Spleen (tissue), 11 donors: ENCODE data around the gene UBASH3A. TPM values are rescaled to one million over a fixed set of nuclear protein-coding genes. Genes with fewer than 3 reads are reported as not detected.
A peak's percentile ranks its signal among the peaks of the same experiment; 100 is the strongest.

ENCODE experiments used
- DNase-seq: peaks from one replicate; pipeline ENCODE4 v3.0.0-alpha.2; 2020
- H3K27ac ChIP-seq, 8 donors: fragments of 200-600 bp; sonication (generic) in 7 of 8; 1 replicate in 4 of 8; 2 replicates in 4 of 8; pipeline versions ENCODE4 v1.5.0 to v1.8.0; 2016 to 2021; ENCODE audit warnings: inconsistent platforms in 4 of 8, mild to moderate bottlenecking in 4 of 8, moderate library complexity in 1 of 8
- H3K27me3 ChIP-seq, 7 donors: fragments of 200-600 bp; sonication (generic) in 6 of 7; replicated peaks in 1 of 7; 1 replicate in 4 of 7; 2 replicates in 3 of 7; pipeline versions ENCODE4 v1.5.0 to v1.8.0; 2016 to 2021; ENCODE audit warnings: inconsistent platforms in 3 of 7, mild to moderate bottlenecking in 1 of 7
- H3K36me3 ChIP-seq, 6 donors: fragments of 200-600 bp; sonication (generic) in 5 of 6; 1 replicate in 4 of 6; 2 replicates in 2 of 6; pipeline versions ENCODE4 v1.5.0 to v1.8.0; 2016 to 2021; ENCODE audit warnings: inconsistent platforms in 2 of 6
- H3K4me1 ChIP-seq, 6 donors: fragments of 200-600 bp; sonication (generic) in 5 of 6; 1 replicate in 3 of 6; 2 replicates in 3 of 6; pipeline versions ENCODE4 v1.5.0 to v1.8.0; 2016 to 2021; ENCODE audit warnings: inconsistent platforms in 3 of 6
- H3K4me3 ChIP-seq, 8 donors: fragments of 200-600 bp; sonication (generic) in 7 of 8; 1 replicate in 4 of 8; 2 replicates in 4 of 8; pipeline versions ENCODE4 v1.5.0 to v1.8.0; 2016 to 2021; ENCODE audit warnings: inconsistent platforms in 4 of 8, mild to moderate bottlenecking in 4 of 8, moderate library complexity in 2 of 8
- H3K9me3 ChIP-seq, 8 donors: fragments of 200-600 bp; sonication (generic) in 7 of 8; 1 replicate in 4 of 8; 2 replicates in 4 of 8; pipeline versions ENCODE4 v1.5.0 to v1.8.0; 2016 to 2021; ENCODE audit warnings: inconsistent platforms in 4 of 8
- POLR2A ChIP-seq, 3 donors: fragments of 450-650 bp; IDR thresholded peaks; one replicate each; pipeline ENCODE4 v1.5.1; 2017; ENCODE audit warnings: antibody characterized with exemption in 3 of 3, mild to moderate bottlenecking in 1 of 3
- POLR2AphosphoS5 ChIP-seq, 3 donors: sonication (generic); formaldehyde crosslinking; IDR thresholded peaks; one replicate each; pipeline ENCODE4 v1.5.1; 2017; ENCODE audit warnings: antibody characterized with exemption in 3 of 3
- WGBS, 5 donors: extraction: QIAGEN DNeasy Blood & Tissue Kit in 3 of 5; methylation state at CpG; one replicate each; pipeline versions ENCODE4 v1.1.5 to v1.1.7; 2013 to 2018; 5-methylcytosine and 5-hydroxymethylcytosine counted together
- intact Hi-C: fragments of 100-400 bp; cut with DNase I; formaldehyde crosslinking; loops from one replicate; pipeline ENCODE4 v1.15.0; 2023; ENCODE audit warnings: low total_unique reads
- polyA plus RNA-seq, 3 donors: library from polyadenylated mRNA; stranded (reverse); fragments of 200-250 nt; gene quantifications; one replicate each; pipeline ENCODE4 v1.2.1, GENCODE V29; 2013
- total RNA-seq, 7 donors: library from RNA; depleted of rRNA in 3 of 7; stranded (reverse); fragments of >200 nt in 3 of 7; fragmentation: NEBNext Ultra II Directional in 4 of 7; extraction: Animal tissue kit (Norgen Biotek cat#: 25700) in 4 of 7; gene quantifications; one replicate each; pipeline versions ENCODE4 v1.1.0 to v1.2.1, GENCODE V29; 2016 to 2021
- TF ChIP-seq, protein P1 (sequence below), 11 experiments: fragments of 200-600 bp in 7 of 11; fragments of 450-650 bp in 4 of 11; sonication (generic) in 4 of 11; IDR thresholded peaks in 8 of 11; conservative IDR thresholded peaks in 3 of 11; 1 replicate in 7 of 11; 2 replicates in 4 of 11; pipeline versions ENCODE4 v1.4.0 to v1.8.0; 2016 to 2021; ENCODE audit warnings: antibody characterized with exemption in 11 of 11, inconsistent platforms in 4 of 11, mild to moderate bottlenecking in 1 of 11
- donor health status: healthy with polysubstance abuse.
- donor health status: DM: no; HTN: no; CAD: no; lungs with moderate emphysema.
- donor health status: DM: no; HTN: no; CAD: no.
- donor health status: Bipolar disorder and iron deficiency.
- donor health status: healthy.
- donor health status: DM: no; HTN: no; CAD: no.
- donor health status: DM: yes; HTN: yes; CAD: no.

Gene UBASH3A
- total and polyA plus RNA-seq, 10 donors, result 2.6 to 16.3 (median 10.2) TPM

DNA sequence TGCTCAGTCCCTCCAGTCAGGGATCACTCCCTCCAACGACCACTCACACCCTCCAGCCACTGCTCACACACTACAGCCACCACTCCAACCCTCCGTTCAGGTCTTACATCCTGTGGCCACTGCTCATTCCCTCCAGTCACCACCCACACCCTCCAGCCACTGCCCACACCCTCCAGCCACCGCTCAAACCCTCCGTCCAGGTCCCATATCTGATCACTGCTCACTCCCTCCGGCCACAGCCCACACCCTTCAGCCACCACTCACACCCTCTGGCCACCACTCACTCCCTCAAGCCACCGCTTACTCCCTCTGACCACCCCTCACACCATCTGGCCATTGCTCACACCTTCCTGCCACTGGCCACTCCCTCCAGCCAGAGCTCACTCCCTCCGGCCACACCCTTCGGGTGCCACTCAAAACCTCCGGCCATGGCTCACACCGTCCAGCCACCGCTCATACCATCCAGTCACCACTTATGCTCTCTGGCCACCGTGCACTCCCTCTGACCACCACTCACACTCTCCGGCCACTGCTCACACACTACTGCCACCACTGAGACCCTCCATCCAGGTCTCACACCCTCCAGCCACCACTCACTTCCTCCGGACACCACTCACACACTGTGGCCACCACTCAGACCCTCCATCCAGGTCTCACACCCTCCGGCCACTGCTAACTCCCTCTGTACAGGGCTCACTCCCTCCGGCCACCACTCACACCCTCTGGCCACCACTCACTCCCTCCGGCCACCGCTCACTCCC lies 32.6 kb upstream of the UBASH3A start:
- peak; percentile 67 for DNase-seq
- no peak for TF ChIP-seq POLR2AphosphoS5 (IDR thresholded peaks at IDR 0.05)
- TF ChIP-seq, protein P1, sequence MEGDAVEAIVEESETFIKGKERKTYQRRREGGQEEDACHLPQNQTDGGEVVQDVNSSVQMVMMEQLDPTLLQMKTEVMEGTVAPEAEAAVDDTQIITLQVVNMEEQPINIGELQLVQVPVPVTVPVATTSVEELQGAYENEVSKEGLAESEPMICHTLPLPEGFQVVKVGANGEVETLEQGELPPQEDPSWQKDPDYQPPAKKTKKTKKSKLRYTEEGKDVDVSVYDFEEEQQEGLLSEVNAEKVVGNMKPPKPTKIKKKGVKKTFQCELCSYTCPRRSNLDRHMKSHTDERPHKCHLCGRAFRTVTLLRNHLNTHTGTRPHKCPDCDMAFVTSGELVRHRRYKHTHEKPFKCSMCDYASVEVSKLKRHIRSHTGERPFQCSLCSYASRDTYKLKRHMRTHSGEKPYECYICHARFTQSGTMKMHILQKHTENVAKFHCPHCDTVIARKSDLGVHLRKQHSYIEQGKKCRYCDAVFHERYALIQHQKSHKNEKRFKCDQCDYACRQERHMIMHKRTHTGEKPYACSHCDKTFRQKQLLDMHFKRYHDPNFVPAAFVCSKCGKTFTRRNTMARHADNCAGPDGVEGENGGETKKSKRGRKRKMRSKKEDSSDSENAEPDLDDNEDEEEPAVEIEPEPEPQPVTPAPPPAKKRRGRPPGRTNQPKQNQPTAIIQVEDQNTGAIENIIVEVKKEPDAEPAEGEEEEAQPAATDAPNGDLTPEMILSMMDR (IDR thresholded peaks at IDR 0.05 in 8 of 11, conservative IDR thresholded peaks at IDR 0.05 in 3 of 11), result no peak
- TF ChIP-seq POLR2A (IDR thresholded peaks at IDR 0.05), result no peak
- H3K9me3 ChIP-seq, result no peaks in the 10 kb centered on the region
- H3K27ac ChIP-seq, result no peak overlapping the region
- peaks cover 0 to 41% (median 0%) of the 10 kb centered on the region in 7 donors for H3K27me3 ChIP-seq
- no peak overlapping the region for H3K4me3 ChIP-seq
- WGBS, 5 donors, result 79 to 84% (median 80%) methylated on average over 18 of the region's 18 CpGs
- no peaks in the 10 kb centered on the region for H3K36me3 ChIP-seq
- intact Hi-C loops, result no loop called here
- no peaks in the 10 kb centered on the region for H3K4me1 ChIP-seq

DNA sequence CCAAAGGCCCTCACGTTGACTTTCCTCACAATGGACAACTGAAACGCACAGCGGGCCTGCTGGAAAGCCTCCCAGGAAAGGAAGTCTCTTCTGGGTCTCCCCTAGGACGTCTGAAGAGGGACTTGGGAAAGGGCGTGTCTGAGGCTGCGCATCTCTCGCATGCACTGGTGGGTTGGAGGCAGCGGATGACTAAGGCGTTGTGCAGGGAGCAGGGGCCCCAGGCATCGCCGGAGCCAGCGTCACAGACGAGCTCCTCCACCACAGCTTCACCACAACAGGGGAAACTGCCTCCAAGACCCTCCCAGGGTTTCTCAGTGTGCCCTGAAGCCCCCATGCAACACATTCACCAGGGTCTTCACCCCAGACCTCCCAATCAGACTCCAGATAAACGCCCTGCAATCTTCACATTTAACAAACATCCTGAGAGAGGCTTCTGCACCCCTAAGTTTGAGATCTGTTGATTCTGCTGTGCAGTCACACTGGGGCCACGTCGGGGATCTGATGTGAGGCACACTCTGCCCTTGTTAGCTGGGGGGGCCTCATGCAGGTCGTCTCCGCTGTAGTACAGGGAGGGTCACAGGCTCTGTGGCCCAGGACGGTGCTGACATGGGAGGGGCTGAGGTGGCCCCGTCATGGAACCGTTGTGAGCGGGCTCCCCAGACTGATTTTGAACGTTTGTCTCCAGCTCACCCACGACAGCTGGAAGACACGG lies 30.4 kb upstream of the UBASH3A start:
- peak; percentile 52 for DNase-seq
- TF ChIP-seq, protein P1 (IDR thresholded peaks at IDR 0.05 in 8 of 11, conservative IDR thresholded peaks at IDR 0.05 in 3 of 11), result no peak
- H3K27me3 ChIP-seq, result peaks cover 0 to 48% (median 0%) of the 10 kb centered on the region in 7 donors
- WGBS, 5 donors, result 72 to 80% (median 76%) methylated on average over 25 of the region's 25 CpGs
- no peaks in the 10 kb centered on the region for H3K36me3 ChIP-seq
- no peak overlapping the region for H3K4me3 ChIP-seq
- no peaks in the 10 kb centered on the region for H3K4me1 ChIP-seq
- H3K9me3 ChIP-seq, result no peaks in the 10 kb centered on the region
- intact Hi-C loops, result no loop called here
- no peak overlapping the region for H3K27ac ChIP-seq

DNA sequence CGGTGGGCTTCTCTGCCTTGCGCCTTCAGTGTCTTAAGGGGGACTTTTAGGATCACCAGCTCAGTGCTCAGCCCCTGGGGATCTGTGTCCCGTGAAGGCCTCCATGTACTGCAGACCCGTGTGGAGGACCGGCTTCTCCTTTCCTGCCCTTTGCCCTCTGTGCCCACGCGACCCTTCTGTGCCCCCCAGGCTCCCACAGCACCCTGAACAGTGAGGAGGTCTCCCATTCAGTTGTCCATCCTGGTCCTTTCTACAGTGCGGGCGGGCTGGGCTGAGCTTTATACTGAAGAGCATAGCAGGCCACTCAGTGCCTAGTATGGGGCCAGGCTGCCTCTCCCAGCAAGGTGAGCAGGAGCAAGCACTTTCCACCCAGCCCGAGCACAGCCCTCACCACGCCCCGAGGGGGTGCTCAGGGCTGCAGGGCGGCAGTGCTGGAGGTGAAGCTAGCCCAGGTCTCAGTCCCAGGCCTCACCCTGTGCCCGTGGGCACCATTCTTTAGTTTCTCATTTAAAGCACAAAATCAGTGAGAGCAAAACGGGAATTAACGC lies 29.7 kb upstream of the UBASH3A start:
- H3K4me1 ChIP-seq, result no peaks in the 10 kb centered on the region
- H3K4me3 ChIP-seq, result no peak overlapping the region
- intact Hi-C loops, result no loop called here

More for the DNA sequence above, 29.7 kb upstream of the UBASH3A start:
- no peak overlapping the region for H3K27ac ChIP-seq
- peaks cover 0 to 48% (median 0%) of the 10 kb centered on the region in 7 donors for H3K27me3 ChIP-seq
- 81 to 89% (median 83%) methylated on average over 15 to 16 of the region's 16 CpGs for WGBS, 5 donors
- no peaks in the 10 kb centered on the region for H3K9me3 ChIP-seq
- peak; percentile 60 for DNase-seq
- TF ChIP-seq, protein P1 (IDR thresholded peaks at IDR 0.05 in 8 of 11, conservative IDR thresholded peaks at IDR 0.05 in 3 of 11), result no peak
- TF ChIP-seq POLR2A (IDR thresholded peaks at IDR 0.05) (no peak), POLR2AphosphoS5 (IDR thresholded peaks at IDR 0.05) (no peak)
- H3K36me3 ChIP-seq, result no peaks in the 10 kb centered on the region
